Activated CD4-positive, alpha-beta T cell treated with anti-CD3 and anti-CD28 coated beads, Interleukin-2, amount 10 ng/mL, durations not matched to agents 24 days and 14 days (primary cell): ENCODE measurements around the gene TRAPPC1. TPM values are rescaled to one million over a fixed set of nuclear protein-coding genes. Genes with fewer than 3 reads are reported as not detected.
"Not testable (repeated sequence)": the region's sequence is repeated elsewhere in the genome, so short reads cannot be mapped to it uniquely, and the experiment has no call there.

Source experiments
- DNase-seq: peaks from one replicate; pipeline ENCODE4 v3.0.0; 2022
- H3K27ac Mint-ChIP-seq: one replicate; pipeline ENCODE4 v1.8.0; 2022; ENCODE audit warnings: mild to moderate bottlenecking, mixed read lengths
- H3K27me3 Mint-ChIP-seq: one replicate; pipeline ENCODE4 v1.8.0; 2022; ENCODE audit warnings: mixed read lengths
- H3K36me3 Mint-ChIP-seq: one replicate; pipeline ENCODE4 v1.8.0; 2022; ENCODE audit warnings: low read depth, mild to moderate bottlenecking, mixed read lengths
- H3K4me1 Mint-ChIP-seq: one replicate; pipeline ENCODE4 v1.8.0; 2021; ENCODE audit warnings: mixed read lengths
- H3K4me3 Mint-ChIP-seq: one replicate; pipeline ENCODE4 v1.8.0; 2022; ENCODE audit warnings: mild to moderate bottlenecking, moderate library complexity, mixed read lengths
- H3K9me3 Mint-ChIP-seq: one replicate; pipeline ENCODE4 v1.8.0; 2021; ENCODE audit warnings: mixed read lengths
- intact Hi-C: fragments of 100-400 bp; cut with micrococcal nuclease; formaldehyde crosslinking; loops from one replicate; pipeline ENCODE4 v1.15.1; 2023
- total RNA-seq: library from RNA; stranded (reverse); gene quantifications from 2 replicates; pipeline ENCODE4 v1.2.3, GENCODE V29; 2022

Gene TRAPPC1
- total RNA-seq, 1 donor from 2014 or later, result 150 TPM

DNA sequence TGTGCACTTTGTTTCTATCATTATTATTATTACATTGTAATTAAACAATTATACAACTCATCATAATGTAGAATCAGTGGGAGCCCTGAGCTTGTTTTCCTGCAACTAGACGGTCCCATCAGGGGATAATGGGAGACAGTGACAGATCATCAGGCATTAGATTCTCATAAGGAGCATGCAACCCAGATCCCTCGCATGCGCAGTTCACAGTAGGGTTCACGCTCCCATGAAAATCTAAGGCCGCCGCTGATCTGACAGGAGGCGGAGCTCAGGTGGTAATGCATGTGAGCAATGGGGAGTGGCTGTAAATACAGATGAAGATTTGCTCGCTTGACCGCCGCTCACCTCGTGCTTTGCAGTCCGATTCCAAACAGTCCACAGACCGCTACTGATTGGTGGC, 21.5 kb upstream of the TRAPPC1 start:
- H3K9me3 Mint-ChIP-seq, intact Hi-C loops, DNase-seq, H3K4me3 Mint-ChIP-seq, H3K27ac Mint-ChIP-seq, H3K27me3 Mint-ChIP-seq: not testable (repeated sequence)
- H3K36me3 Mint-ChIP-seq, result peaks cover 16% of the 10 kb centered on the region
- H3K4me1 Mint-ChIP-seq, result peaks cover 16% of the 10 kb centered on the region

DNA sequence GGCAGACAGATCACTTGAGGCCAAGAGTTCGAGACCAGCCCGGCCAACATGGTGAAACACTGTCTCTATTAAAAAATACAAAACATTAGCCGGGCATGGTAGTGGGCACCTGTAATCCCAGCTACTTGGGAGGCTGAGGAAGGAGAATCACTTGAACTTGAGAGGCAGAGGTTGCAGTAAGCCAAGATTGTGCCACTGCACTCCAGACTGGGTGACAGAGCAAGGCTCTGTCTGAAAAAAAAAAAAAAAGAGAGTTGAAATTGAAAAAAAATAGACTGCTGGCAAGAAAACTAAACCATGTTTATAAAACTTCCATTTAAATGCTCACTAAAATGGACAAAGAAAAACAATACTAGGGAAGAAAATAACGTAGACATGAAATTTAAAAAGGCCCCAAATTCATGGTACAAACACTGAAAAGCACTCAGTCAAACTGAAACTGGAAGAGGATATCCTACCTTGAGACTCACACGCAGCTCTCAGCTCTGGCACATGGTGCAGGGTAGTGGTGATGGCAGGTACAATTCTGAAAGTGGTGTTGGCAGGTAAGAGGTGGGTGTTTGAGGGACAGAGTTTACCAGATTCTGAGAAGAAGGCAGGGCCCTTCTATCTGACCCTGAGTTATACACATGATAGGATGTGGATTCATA, 19.5 kb upstream of the TRAPPC1 start:
- Mint-ChIP-seq H3K9me3 (no peaks in the 10 kb centered on the region), H3K4me3 (peak overlapping the region; percentile 35), H3K27ac (peak overlapping the region; percentile 91), H3K27me3 (no peaks in the 10 kb centered on the region), H3K36me3 (peaks cover 30% of the 10 kb centered on the region), H3K4me1 (peaks cover 16% of the 10 kb centered on the region)
- intact Hi-C loops, result no loop called here
- DNase-seq, result peak; percentile 86

DNA sequence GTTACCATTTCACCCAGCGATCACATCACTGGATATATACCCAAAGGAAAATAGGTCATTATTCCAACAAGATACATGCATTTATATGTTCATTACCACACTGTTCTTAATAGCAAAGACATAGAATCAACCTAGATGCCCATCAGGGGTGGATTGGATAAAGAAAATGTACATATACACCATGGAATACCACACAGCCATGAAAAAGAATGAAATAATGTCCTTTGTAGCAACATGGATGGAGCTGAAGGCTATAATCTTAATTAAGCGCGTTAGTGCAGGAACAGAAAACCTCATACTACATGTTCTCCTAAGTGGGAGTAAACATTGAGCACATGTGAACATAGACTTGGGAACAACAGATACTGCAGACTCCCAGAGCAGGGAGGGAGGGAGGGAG, 18.8 kb upstream of the TRAPPC1 start:
- H3K9me3 Mint-ChIP-seq, result no peaks in the 10 kb centered on the region
- H3K4me1 Mint-ChIP-seq, result peaks cover 16% of the 10 kb centered on the region
- intact Hi-C loops, result no loop called here
- H3K27ac Mint-ChIP-seq, result no peak overlapping the region
- H3K4me3 Mint-ChIP-seq, result no peak overlapping the region
- no peaks in the 10 kb centered on the region for H3K27me3 Mint-ChIP-seq
- no peak for DNase-seq
- H3K36me3 Mint-ChIP-seq, result peaks cover 33% of the 10 kb centered on the region

DNA sequence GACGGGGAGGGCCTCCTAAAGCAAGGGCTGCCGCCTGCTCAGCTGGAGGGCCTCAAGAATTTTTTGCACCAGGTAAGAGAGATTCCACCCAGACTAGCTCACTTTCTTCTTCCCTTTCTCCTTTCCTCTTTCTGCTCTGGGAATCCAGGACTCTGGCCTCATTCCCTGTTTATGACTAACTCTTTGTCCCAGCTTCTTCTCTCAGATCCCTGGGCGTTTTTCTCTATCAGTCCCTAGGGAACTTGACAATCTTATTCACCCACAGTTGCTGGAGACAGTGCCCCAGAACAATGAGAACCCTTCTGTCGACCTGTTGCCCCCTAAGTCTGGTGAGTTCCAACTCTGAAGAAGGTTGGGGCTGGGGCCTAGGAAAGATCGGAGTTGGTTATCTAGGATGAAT, 15.9 kb upstream of the TRAPPC1 start:
- no peaks in the 10 kb centered on the region for H3K9me3 Mint-ChIP-seq
- DNase-seq, result no peak
- H3K4me1 Mint-ChIP-seq, result peaks cover 16% of the 10 kb centered on the region
- H3K27ac Mint-ChIP-seq, result no peak overlapping the region
- H3K4me3 Mint-ChIP-seq, result no peak overlapping the region
- H3K27me3 Mint-ChIP-seq, result no peaks in the 10 kb centered on the region
- intact Hi-C loops, result no loop called here
- peaks cover 53% of the 10 kb centered on the region for H3K36me3 Mint-ChIP-seq

DNA sequence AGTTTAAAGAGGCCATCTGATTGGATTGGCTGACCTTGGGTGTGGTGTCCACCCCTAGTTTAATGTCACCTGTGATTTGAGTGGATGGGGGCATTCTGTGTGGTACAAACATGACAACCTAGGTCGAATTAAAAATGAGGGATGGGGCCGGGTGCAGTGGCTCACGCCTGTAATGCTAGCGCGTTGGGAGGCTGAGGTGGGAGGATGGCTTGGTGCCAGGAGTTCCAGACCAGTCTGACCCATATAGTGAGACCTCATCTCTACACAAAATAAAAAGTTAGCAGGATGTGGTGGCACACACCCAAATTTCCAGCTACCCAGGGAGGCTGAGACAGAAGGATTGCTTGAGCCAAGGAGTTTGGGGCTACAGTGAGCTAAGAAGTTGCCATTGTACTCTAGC, 14.7 kb upstream of the TRAPPC1 start:
- Mint-ChIP-seq H3K36me3 (peaks cover 57% of the 10 kb centered on the region), H3K9me3 (no peaks in the 10 kb centered on the region), H3K27ac (no peak overlapping the region), H3K27me3 (no peaks in the 10 kb centered on the region), H3K4me1 (peaks cover 7% of the 10 kb centered on the region), H3K4me3 (no peak overlapping the region)
- intact Hi-C loops, result no loop called here
- no peak for DNase-seq

DNA sequence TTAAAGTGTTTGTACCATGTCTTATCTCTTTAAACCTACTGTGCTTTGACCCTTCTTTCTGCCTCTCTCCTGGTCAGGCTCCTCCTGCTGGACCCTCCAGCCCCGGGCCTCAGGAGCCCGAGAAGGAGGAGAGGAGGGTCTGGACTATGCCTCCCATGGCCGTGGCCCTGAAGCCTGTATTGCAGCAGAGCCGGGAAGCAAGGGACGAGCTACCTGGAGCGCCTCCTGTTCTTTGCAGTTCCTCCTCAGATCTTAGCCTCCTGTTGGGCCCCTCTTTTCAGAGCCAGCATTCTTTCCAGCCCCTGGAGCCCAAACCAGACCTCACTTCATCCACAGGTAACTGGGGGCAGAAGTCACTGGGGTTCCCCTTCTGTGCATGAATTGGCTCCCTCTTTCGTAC, 13.9 kb upstream of the TRAPPC1 start:
- no peaks in the 10 kb centered on the region for H3K27me3 Mint-ChIP-seq
- H3K9me3 Mint-ChIP-seq, result no peaks in the 10 kb centered on the region
- no peak overlapping the region for H3K27ac Mint-ChIP-seq
- peaks cover 64% of the 10 kb centered on the region for H3K36me3 Mint-ChIP-seq
- no peak for DNase-seq
- no peak overlapping the region for H3K4me3 Mint-ChIP-seq
- intact Hi-C loops, result no loop called here
- H3K4me1 Mint-ChIP-seq, result peaks cover 3% of the 10 kb centered on the region

DNA sequence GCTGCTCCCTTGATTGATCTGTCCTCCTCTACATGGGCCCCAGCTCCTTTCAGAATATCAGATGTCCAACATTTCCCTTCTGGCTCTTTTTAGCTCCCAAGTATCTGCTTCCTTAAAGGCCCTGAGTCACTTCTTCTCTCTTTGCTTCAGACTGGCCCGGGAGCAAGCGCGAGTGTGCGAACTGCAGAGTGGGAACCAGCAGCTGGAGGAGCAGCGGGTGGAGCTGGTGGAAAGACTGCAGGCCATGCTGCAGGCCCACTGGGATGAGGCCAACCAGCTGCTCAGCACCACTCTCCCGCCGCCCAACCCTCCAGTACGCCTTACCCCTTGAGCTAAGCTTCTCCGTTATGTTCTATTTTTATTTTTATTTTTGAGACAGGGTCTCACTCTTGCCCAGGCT, 12.6 kb upstream of the TRAPPC1 start:
- Mint-ChIP-seq H3K27ac (no peak overlapping the region), H3K27me3 (no peaks in the 10 kb centered on the region), H3K36me3 (peaks cover 70% of the 10 kb centered on the region), H3K9me3 (no peaks in the 10 kb centered on the region), H3K4me3 (no peak overlapping the region), H3K4me1 (peaks cover 2% of the 10 kb centered on the region)
- DNase-seq, result no peak
- intact Hi-C loops, result no loop called here

DNA sequence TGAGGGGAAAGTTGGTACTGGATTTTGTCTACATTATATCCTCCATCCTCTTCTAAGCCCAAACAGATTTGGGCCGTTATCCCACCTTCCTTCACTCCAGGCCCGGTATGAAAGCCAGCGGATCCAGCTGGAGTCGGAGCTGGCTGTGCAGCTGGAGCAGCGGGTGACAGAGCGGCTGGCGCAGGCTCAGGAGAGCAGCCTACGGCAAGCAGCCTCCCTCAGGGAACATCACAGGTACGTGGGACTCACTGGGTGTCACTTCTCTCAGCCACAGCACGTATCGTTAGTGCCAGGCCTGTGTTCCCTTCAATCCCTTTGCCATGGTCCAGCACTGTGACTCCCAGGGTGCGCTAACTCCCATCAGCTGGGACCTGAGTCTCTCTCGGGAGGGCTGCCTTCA, 11.5 kb upstream of the TRAPPC1 start:
- H3K27me3 Mint-ChIP-seq, result no peaks in the 10 kb centered on the region
- no peak overlapping the region for H3K4me3 Mint-ChIP-seq
- no peak for DNase-seq
- intact Hi-C loops, result no loop called here
- peaks cover 2% of the 10 kb centered on the region for H3K4me1 Mint-ChIP-seq
- peaks cover 64% of the 10 kb centered on the region for H3K36me3 Mint-ChIP-seq
- H3K9me3 Mint-ChIP-seq, result no peaks in the 10 kb centered on the region
- no peak overlapping the region for H3K27ac Mint-ChIP-seq

DNA sequence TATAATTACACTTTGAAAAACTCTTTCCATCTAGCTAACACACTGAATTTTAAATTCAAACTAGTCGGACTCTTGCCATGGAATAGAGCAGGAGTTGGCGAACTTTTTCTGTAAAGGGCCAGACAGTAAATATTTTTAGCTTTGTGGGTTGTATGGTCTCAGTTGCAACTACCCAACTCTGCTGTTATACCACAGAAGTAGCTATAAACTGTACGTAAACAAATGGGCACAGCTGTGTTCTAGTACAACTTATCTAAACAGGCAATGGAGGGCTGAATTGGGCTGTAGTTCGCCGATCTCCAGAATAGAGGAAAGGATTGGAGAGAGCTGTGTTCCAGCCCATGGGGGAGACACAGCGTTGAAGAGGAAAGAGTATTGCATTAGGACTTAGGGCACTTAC, 9.0 kb upstream of the TRAPPC1 start:
- no peak for DNase-seq
- Mint-ChIP-seq H3K27me3 (no peaks in the 10 kb centered on the region), H3K36me3 (peaks cover 61% of the 10 kb centered on the region), H3K9me3 (no peaks in the 10 kb centered on the region), H3K4me1 (peaks cover 8% of the 10 kb centered on the region), H3K4me3 (no peak overlapping the region), H3K27ac (no peak overlapping the region)
- intact Hi-C loops, result no loop called here

DNA sequence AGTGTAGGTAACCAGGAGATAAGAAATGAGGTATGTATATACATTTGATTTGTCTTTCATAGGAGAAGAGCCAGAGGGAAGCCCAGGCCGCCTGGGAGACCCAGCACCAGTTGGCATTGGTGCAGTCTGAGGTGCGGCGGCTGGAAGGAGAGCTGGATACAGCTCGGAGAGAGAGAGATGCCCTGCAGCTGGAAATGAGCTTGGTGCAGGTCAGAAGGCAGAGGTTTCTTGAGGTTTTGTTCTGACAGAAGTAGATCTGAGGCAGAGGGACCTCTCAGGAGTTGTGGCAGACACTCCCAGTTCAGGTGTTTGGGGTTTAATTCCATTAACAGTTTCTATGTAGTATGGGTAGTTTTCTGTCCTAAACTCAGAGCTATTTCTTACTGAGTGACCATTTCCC, 8.3 kb upstream of the TRAPPC1 start:
- H3K4me3 Mint-ChIP-seq, result no peak overlapping the region
- no peak overlapping the region for H3K27ac Mint-ChIP-seq
- intact Hi-C loops, result no loop called here
- peaks cover 11% of the 10 kb centered on the region for H3K4me1 Mint-ChIP-seq
- H3K9me3 Mint-ChIP-seq, result no peaks in the 10 kb centered on the region
- no peak for DNase-seq
- peaks cover 62% of the 10 kb centered on the region for H3K36me3 Mint-ChIP-seq
- no peaks in the 10 kb centered on the region for H3K27me3 Mint-ChIP-seq

DNA sequence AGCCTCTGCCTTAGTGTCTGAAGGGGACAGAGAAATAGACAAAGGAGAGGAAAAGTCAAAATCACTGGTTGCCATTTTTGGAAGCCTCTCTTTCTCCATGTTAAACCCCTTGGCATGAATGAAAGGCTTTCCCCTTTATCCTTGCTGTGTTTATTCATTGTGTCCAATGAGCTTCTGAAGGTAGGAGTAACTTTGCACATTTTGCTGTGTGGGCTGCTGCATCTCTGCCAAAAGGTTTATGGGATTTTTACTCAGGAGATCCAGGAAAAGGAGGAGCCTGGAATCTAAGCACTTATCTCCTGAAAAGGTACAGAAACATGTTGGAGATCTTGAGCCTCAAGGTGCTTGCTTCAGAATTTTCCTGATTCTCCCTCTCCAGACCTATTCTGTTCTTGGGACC, 4.1 kb upstream of the TRAPPC1 start:
- Mint-ChIP-seq H3K27ac (no peak overlapping the region), H3K4me3 (no peak overlapping the region)

DNA sequence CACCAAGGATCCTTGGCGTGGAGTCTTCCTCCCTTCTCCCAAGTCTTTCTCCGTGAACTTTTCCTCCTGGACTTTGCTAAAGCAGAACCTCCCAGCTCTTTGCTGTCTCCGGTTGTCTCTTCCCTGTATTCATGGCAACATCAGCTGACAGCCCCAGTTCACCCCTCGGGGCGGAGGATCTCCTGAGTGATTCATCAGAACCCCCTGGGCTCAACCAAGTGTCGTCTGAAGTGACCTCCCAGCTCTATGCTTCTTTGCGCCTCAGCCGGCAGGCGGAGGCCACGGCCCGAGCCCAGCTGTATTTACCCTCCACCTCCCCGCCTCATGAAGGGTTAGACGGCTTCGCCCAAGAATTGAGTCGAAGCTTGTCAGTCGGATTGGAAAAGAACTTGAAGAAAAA, 1.2 kb upstream of the TRAPPC1 start:
- Mint-ChIP-seq H3K36me3 (peaks cover 39% of the 10 kb centered on the region), H3K27ac (peak overlapping the region; percentile 99), H3K27me3 (no peaks in the 10 kb centered on the region), H3K4me1 (peaks cover 44% of the 10 kb centered on the region), H3K4me3 (peak overlapping the region; percentile 98), H3K9me3 (no peaks in the 10 kb centered on the region)
- peak; percentile 78 for DNase-seq
- intact Hi-C loops, result loop anchor here (1.0 to 10.0 kb wide), 7 partner anchors 18 to 352 kb away; partner anchors contain the start of genes CHD3, NAA38, RANGRF and TP53

More for the DNA sequence above, 4.1 kb upstream of the TRAPPC1 start:
- Mint-ChIP-seq H3K9me3 (no peaks in the 10 kb centered on the region), H3K36me3 (peaks cover 51% of the 10 kb centered on the region), H3K27me3 (no peaks in the 10 kb centered on the region), H3K4me1 (peaks cover 41% of the 10 kb centered on the region)
- DNase-seq, result no peak
- intact Hi-C loops, result loop anchor here (10.0 kb wide), 1 partner anchor 349 kb away; the partner anchor contains the start of gene RANGRF

DNA sequence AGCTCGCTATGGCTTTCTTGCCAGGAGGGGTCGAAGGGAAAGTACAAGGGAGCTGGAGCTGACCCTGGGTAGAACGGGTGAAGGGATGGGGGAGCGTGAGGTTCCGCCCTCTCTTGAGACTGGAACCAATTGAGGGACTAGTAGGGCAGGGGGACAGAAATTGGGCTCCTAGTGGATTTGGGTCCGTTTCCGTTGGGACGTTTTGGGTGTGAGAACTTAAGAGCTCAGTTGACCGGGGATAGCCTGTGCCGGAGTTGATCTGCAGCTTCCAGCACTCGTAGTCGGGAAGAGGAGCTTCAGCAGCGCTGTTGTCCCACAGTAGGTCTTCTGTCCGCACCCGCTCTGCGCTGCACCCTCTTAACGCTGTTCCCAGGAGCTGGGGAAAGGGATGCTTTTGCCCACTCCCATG, 741 bp upstream of the TRAPPC1 start:
- no peaks in the 10 kb centered on the region for H3K27me3 Mint-ChIP-seq
- H3K9me3 Mint-ChIP-seq, result no peaks in the 10 kb centered on the region
- peak; percentile 82 for DNase-seq
- intact Hi-C loops, result loop anchor here (1.0 to 10.0 kb wide), 7 partner anchors 17 to 352 kb away; partner anchors contain the start of genes CHD3, NAA38, RANGRF and TP53
- peaks cover 39% of the 10 kb centered on the region for H3K36me3 Mint-ChIP-seq
- H3K27ac Mint-ChIP-seq, result peak overlapping the region; percentile 99
- peak overlapping the region; percentile 98 for H3K4me3 Mint-ChIP-seq
- peaks cover 44% of the 10 kb centered on the region for H3K4me1 Mint-ChIP-seq

DNA sequence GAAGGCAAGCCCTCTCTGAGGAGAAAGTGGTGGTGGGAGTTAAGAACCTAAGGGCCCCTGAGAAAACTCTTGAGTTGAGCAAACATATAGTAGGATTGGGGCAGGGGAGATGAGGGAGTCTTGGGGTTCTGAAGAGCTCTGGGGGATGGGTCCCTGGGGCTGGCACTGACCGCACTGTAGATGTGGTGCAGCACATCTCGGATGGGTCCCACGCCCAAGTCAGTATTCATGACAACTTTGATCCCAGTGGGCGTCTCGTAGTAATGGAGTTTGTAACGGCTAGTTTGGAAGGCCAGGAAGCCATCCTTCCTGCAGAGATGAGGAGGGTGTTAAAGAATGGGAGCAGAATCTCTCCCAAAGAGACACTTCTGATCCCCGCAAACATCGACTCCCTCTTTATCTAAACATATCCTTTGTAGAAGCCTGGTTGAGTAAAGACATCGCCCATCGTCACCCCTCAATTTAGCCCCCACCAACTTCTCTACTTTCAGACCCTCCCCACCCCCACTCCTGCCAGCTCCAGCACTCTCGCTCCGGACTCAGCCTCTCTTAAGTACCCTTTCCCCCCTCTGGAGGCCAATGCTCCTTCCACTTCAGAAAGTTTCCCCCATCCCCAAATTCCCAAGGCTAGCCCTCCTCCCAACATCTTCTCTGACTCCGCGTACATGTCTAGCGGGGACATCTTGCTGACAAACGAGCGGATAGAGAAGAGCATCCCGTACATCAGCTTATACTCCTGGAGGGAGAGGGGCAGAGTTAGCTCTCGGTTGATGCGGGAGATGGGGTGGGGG, 710 bp downstream of the TRAPPC1 start:
- Mint-ChIP-seq H3K27ac (peak overlapping the region; percentile 99), H3K36me3 (peaks cover 31% of the 10 kb centered on the region), H3K9me3 (no peaks in the 10 kb centered on the region), H3K4me3 (peak overlapping the region; percentile 98), H3K27me3 (no peaks in the 10 kb centered on the region), H3K4me1 (peaks cover 37% of the 10 kb centered on the region)
- intact Hi-C loops, result loop anchor here (1.0 to 10.0 kb wide), 4 partner anchors 9 to 354 kb away; partner anchors contain the start of genes CHD3, RANGRF, TP53 and WRAP53
- DNase-seq, result no peak
